OCI-M2 (cell line): ENCODE results near the gene ALDH1B1.
"Not testable (repeated sequence)": the region's sequence is repeated elsewhere in the genome, so short reads cannot be mapped to it uniquely, and the experiment has no call there.

Experiments
- DNase-seq: peaks from one replicate; lab custom pipeline; 2025; ENCODE audit not compliant: unreplicated experiment; lab: John Stamatoyannopoulos, UW

The ALDH1B1 gene

DNA sequence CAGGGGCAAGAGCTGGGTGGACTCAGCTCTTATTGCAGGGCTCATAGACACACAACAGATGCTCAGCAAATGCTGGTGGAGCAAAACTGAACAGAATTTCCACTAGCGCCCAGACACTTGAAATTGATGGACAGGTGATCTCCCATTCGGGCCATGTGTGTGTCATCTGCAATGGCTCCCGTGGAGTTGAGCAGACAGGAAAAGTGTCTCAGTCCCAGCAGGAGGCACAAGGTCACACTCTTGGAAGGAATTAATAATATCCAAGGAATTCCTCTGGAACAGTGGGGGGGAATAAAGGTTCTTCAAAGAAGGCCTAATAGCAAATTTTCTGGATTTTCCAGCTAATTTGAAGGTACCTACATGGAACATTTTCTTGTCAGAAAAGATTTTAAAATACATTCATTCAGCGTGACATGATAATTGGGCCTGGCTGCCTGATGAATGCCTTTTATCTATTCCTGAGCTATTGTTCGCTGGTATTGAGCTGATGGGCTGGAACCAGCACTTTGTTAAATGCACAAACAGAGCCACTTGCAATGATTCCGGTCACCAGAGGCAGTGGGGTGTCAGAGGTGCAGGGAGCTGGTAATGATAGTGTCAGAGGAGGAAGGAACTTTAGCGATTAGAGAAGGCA is 31.5 kb upstream of the ALDH1B1 start:
- DNase-seq: no peak

DNA sequence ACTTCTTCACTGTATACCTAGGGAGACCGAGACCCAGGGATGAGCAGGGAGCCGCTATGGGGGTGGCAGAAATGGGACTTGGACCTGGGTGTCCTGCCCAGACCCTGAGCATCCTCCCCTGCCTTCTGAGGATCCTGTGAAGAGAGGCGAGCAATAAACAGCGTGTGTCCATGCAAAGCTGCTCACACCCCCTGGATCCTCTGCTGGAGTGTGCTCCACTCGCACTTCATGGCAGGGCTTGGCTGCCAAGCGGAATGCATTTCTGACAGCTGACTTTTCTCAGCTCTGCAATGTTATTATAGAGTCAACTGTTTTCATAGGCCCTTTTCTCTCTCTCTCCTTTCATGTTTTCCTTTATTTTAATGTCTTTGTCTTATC is 31.0 kb upstream of the ALDH1B1 start:
- no peak for DNase-seq

DNA sequence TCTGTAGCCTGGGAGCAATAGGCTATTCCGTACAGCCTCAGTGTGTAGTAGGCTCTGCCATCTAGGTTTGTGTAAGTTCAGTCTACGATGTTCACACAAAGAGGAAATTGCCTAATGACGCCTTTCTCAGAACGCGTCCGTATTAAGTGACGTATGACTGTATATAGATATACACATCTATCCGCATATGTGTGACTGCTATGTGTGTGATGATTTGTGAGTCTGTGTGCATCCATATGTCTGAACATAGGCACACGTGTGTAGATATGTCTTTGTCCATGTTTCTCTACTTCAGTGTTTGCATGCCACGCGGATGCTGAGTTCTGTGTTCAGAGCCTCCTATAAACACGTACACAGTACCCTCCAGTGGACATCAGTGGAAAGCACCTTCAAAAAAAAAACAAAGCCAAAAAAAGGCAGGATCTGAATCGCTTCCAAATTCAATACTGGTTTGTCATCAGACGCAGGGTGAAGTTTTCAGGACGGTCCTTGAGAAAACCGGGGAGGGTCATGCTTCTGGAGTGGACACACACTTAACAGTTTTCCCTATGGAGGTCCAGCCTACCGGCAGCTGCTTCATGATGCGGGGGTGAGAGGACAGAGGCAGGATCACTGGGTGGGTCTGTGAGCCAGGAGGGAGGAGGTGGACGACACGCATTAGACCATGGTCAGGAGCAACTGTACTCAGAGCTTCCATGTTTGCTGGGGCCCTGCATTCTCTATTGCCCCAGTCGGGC is 29.5 kb upstream of the ALDH1B1 start:
- DNase-seq: no peak

DNA sequence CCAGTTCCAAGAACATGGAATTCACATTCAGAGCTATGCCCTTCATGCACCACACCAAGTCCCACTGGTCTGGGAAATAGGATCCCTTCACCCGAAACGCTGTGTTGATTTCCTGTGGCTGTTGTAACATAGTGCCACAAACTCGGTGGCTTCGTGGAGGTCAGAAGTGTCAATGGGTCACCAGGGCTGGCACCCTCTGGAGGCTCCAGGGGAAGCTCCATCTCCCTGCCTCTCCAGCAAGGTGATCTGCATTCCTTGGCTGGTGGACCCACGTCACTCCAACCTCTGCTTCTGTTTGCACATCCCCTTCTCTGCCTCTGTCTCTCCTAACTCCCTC is 28.9 kb upstream of the ALDH1B1 start:
- no peak for DNase-seq

DNA sequence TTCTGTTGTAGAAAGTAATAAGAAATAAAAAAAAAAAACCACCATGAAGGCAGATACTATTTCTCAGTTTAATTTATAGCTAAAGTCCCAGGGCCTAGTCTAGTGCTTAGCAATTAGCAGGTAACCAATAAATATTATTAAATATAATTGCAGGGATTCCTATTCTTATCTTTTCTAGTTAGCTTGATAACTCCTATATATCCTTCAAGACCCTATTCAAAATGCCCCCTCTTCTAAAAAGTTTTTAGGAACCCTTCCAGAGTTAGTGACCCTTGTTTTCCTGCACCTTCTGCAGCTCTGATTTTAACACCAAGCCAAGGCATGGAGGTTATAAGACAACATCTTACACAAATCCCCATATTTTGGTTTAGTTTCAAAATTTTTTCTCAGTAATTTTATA is 24.6 kb upstream of the ALDH1B1 start:
- no peak for DNase-seq

DNA sequence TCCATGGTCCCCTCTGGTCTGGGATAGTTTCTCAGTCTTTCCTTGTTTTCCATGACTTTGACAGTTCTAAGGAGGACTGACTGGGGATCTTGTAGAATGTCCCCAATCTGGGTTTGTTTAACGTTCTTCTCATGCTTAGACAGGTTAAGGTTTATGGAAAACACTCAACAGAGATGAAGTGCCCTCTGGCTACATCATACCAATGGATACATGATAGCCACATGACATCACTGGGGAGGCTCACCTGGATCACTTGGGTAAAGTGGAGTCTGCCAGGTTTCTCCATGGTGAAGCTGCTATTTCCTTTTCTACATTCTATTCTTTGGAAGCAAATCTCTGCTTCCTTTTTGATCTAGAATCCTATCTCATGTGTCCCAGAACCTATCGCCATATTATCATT is 23.8 kb upstream of the ALDH1B1 start:
- DNase-seq: no peak

DNA sequence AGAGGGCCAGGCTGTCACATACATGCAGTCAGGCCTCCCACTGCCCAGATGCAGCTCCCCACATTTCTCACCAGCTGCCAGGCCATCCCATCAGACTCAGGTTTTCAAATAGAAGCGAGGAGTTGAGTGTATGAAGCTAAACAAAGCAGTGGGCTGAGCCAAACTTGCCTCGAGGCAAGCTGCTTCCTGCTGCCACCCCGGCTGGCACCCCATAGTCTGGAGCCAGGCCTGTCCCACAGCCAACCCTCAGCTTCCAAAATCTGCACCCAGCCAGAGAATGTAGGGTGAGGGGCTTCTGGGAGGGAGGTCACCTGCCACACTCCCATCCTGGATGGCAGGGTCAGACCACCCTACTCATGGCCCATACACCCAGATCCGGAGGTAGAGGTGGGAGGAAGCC is 22.3 kb upstream of the ALDH1B1 start:
- no peak for DNase-seq

DNA sequence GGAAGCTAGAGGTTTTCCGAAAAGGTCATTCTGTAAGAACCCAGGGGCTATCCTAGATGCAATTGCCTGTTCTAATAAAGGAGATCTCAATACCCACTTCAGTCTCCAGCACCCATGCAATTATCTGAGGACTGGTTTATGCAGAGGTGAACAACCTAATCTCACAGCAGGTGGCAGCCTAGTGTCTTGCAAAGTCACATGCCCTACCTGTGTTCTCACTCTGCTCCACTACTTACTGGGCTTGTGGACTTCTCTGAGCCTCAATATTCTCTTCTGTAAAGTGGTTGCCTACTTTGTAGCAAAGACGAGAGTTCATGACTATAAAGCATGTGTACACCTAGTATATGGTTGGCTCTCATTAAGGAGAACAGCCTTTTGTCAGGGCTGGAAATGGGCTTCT is 21.0 kb upstream of the ALDH1B1 start:
- no peak for DNase-seq

DNA sequence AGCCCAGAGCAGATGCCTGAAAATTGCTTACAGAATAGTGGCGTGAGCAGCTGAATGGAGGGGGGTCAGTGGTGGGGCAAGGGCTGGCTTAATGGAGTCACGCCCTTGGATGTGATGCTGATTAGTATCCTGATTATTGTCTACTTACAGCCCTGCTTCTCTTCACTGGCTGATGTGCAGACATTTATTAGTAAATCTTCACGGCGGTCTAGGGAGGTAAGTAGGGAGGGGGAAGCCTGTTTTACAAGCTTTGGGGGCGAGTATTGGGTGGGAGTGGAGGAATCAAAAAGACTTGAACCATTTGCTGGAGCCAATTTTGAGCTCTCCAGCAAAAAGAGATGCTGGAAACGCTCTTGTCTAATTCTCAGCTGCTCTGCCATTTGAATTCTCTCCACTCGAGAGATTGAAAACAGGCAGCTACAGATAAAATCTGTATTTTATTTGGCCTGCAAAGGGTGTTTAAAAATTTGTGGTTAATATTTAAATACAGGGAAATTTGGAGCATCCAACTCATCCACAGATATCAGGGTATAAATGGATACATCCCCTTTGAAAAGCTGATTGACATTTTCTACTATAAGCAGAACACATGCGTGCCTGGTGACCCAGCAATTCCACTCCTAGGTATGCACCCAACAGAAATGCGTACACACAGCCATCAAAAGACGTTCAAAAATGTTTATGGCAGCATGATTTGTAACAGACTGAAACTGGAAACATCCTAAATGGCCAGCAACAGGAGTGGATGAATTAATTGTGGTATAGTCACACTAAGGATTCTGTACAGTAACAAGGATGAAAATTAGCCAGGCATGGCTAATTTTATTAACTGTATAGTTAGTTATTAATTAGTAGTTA is 19.5 kb upstream of the ALDH1B1 start:
- DNase-seq: no peak

DNA sequence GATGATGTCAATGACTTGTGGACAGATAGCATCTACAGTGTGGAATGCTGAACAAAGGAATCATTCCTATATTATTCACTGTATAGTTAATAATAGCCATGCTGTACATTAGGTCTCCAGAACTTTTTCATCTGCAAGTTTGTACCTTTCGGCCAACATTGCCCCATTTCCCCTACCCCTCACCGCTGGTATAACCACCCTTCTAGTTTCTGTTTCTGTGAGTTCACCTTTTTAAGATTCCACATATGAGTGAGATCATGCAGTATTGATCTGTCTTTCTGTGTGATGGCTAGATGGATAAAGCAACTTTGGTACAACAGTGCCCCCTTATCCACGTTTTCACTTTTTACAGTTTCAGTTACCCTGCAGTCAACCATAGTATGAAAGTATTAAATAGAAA is 18.8 kb upstream of the ALDH1B1 start:
- DNase-seq: no peak

DNA sequence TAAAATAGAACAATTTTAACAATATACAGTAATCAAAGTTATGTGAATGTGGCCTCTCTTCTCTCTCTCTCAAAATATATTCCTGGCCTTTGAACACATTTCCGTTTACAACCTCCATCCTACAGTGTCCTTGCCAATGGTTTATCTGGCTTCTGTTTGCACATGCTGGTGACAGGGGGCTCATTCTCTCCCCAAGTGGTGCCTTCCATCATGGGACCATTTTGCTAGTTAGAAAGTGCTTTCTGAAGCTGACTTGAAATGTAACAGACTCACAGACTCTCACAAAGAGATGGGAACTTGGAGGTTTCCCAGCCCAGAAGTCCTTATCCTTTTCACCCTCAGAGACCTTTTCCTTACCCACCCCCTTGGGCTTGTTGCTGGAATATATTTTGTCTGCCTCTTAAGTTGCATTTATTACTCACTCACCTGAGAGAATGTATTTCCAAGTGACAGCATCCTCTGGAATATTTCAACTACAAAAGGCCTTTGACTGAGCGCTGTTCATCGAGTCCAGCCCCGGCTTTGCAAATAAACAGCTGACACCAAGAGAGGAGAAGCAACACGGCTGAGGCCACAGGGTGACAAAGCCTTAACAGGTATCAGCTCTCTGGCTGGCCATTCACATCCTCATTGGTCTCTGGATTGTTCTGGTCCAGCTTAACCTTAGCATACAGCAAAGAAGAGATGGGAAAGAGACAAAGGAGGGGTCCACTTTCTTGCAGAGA is 17.5 kb upstream of the ALDH1B1 start:
- DNase-seq: no peak

DNA sequence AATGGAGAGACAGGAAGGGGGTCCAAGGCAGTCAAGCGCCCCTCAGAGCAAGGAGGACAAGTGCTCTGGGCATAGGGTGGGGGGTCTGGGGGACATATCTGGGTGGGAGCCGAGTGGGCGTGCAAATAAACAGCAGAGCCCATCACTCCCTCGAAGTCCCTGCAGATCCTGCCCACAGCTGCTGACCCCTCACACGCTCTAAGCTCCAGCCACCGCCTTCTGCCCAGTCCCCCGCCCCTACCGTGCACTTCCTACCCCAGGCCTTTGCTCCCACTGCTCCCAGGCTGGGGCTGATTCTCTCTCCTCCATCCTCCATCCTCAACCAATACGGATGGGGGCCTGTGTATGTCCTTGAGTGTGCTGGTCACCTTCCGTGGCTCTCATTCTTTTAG is 16.9 kb upstream of the ALDH1B1 start:
- DNase-seq: no peak

DNA sequence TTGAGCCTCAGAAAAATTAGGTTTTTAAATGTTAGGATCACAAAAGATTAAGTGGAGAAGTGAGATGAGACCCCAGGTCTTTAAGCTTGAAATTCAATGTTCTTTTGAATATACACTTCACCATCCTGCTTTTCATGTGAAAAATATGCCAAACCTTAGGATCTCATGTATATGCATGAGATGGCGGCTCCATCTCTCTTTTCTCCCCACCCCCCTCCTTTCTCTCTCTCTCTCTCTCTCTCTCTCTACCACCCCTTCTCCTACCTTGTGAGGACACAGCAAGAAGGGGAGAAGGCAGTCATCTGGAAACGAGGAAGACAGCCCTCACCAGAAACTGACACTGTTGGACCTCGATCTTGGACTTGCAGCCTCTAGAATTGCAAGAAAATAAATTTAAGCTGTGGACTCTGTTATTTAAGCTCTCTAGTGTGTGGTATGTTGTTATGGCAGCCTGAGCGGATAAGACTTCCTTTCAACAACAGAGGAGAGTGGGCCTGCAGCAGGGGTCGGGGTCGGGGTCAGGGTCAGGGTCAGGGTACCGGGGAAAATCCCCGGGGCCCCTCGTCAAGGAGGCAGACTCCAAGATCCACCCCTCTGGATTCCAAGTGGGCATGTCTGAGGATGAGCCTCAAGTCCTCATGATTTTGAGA is 16.4 kb upstream of the ALDH1B1 start:
- no peak for DNase-seq

DNA sequence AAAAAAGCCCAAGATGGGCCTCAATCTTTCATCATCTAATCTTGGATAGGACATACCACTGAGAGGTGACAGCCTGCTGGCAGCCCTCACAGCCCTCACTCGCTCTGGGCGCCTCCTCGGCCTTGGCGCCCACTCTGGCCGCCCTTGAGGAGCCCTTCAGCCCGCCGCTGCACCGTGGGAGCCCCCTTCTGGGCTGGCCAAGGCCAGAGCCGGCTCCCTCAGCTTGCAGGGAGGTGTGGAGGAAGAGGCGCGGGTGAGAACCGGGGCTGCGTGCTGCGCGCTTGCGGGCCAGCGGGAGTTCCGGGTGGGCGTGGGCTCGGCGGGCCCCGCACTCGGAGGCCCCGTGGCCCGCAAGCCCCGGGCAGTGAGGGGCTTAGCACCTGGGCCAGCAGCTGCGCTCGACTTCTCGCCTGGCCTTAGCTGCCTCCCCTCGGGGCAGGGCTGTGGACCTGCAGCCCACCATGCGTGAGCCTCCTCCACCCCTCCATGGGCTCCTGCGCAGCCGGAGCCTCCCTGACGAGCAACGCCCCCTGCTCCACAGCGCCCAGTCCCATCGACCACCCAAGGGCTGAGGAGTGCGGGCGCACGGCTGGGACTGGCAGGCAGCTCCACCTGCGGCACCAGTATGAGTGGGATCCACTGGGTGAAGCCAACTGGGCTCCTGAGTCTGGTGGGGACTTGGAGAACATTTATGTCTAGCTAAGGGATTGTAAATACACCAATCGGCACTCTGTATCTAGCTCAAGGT is 15.0 kb upstream of the ALDH1B1 start:
- not testable (repeated sequence) for DNase-seq

DNA sequence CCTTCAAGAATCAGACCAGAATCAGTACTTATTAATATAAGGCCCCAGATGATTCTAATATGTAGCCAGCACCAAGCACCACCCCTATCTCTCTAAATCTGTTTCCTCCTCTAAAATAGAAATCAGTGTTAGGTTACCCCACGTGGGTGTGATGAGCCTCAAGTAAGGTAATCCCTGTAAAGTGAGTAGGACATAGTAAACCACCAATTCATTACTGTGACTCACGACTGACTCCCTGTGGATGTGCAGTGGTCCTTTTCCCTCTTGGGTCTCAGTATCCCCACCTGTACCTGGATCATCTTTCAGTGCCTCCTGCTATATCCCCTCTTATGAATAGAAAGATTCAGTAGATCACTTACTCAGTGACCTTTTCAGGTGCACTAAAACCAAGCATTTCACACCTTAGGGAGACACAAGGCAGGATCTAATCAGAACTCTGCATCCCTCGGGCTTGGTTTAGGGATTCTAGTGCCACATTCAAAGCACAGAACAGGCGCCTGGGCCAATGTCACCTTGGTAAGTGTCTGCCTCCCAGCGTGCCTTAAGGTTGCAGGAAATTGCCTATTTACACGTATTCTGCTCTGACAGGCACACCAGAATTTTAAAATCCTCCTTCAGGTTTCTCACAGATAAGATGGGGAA is 12.2 kb upstream of the ALDH1B1 start:
- DNase-seq: no peak

DNA sequence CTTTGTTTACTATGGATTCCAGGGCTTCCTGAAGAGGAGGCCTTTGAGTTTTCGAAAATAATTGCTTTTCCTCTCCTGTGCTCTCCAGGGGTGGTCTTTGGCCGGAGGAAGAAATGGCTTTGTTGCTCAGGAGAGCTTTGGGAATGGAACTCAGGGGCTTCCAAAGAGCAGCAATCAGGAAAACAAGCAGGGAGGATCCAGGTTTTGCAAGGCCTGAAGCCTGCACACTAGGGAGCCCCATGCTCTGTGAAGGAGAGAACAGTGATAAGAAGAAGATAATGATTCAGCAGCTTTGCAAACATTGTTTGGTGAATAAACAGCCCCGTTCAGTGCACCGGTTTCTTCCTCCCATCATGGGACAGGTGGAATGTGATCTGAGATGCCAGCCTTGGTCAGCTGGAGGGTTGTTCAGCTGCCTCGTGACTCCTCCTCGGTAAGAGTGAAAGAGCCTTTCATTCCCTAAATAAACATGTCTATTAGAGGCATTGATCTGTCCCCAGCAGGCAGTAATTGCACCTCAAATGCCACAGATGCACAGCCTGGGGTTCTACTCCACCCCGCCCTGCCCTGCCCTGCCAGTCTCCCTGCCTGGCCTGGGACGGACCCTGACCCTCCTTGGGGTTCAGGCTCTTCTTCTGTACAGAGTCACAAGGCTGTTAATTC is 11.5 kb upstream of the ALDH1B1 start:
- no peak for DNase-seq

DNA sequence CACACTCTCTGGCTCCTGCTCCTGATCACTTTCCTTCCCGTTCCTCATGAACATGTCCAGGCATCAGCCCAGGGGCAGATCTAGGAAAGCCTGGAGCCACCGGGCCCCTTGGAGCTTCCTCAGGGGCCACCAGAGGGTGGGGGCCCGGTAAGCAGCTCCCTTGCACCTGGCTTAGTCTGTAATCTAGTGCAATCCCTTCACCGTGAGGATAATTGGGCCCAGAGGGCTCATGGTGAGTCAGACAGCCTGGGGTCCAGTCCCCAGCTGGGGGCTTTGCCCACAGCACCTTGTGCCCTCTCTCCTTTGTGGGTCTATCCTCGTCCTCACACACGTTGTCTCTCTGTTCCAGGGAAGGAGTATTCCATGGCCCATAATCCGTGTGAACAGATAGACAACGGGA is 10.4 kb upstream of the ALDH1B1 start:
- DNase-seq: no peak

DNA sequence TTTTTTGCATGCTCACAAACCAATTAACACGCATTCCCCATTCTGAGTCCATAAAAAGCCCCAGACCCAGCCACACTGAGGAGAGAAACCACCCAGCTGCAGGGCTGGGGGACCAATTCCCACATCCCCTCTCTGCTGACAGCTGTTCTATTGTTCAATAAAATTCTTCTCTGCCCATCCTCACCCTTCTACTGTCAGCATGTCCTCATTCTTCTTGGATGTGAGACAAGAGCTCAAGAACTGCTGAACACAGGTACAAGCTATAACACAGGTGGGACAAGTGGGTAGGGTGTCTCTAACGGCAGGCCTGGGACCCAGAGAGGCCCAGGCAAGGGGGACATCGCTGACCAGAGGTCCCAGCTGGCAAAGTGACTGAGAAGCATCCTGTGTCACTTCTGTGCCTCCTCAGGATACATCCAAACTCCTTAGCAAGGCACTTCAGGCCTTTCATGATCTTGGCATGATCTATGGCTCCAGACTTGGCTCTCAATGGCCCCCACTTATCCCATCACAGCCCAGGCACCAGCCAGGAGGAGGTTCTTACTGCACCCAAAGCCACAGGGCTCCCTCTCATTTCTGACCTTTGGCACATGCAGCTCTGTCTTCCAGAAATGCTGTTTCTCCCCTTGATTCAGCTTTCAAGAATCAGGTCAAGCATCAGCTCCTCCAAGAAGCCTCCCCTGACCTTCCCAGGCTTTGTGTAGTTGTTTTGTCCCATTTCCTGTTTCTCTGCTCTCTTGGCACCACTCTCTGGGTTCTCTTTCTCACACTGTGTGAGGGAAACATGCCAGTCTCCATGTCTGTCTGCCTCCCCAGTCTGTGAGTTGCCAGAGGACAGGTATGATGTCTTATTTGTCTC is 7.3 kb upstream of the ALDH1B1 start:
- DNase-seq: no peak
